ENCODE results near the gene LHFPL6.

GRCh38 chr13:39381456-39381855 lies 221.5 kb downstream of the LHFPL6 start:
- no peak for TF ChIP-seq CTCF (IDR thresholded peaks at IDR 0.05)
- TF ChIP-seq REST (IDR thresholded peaks at IDR 0.05), result no peak
- TF ChIP-seq POLR2A (IDR thresholded peaks at IDR 0.05; ENCODE audit: low read length), result no peak
- no peak for TF ChIP-seq SMC3 (IDR thresholded peaks at IDR 0.05)
- TF ChIP-seq SREBF2 (IDR thresholded peaks at IDR 0.05), result no peak
- no peak for TF ChIP-seq RCOR1 (IDR thresholded peaks at IDR 0.05; ENCODE audit: low read depth, low read length)
- no peak for TF ChIP-seq ELK1 (IDR thresholded peaks at IDR 0.05; ENCODE audit: low read depth, low read length)
- TF ChIP-seq RFX5 (IDR thresholded peaks at IDR 0.05), result no peak
- TF ChIP-seq HMGXB4 (CRISPR knock-in tag; IDR thresholded peaks at IDR 0.05; ENCODE audit: borderline replicate concordance), result no peak
- TF ChIP-seq KDM1A (IDR thresholded peaks at IDR 0.05; ENCODE audit: low read depth), result no peak
